ENCODE measurements around the gene GMIP.

GMIP gene

DNA sequence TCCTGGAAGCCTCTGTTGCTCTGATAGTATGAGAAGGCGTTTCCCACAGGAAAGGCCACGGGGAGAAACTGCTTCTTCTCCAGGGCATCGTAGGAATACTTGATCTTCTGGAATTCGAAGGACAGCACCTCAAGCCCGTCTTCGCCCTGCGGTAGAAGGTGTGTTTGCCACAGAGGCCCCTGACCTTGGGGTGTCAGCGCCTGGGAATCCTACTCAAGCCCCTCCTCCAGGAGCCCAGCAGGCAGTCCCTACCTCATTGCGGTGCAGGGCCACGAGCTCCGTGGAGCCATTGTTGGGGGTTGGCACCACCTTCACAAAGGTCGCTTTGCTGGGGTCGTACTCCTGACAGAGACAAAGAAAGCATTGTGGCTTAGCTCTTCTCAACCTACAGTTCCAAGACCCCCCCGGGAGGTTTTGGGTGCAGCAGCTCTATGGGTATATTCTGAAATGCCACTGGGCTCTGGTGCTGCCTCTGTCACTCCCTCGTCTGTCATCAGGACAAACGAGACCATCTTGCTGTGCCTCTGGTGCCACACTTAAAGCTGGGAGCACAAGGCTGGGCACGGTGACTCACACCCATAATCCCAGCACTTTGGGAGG lies 16.3 kb upstream of the GMIP start:
- no peak for DNase-seq

DNA sequence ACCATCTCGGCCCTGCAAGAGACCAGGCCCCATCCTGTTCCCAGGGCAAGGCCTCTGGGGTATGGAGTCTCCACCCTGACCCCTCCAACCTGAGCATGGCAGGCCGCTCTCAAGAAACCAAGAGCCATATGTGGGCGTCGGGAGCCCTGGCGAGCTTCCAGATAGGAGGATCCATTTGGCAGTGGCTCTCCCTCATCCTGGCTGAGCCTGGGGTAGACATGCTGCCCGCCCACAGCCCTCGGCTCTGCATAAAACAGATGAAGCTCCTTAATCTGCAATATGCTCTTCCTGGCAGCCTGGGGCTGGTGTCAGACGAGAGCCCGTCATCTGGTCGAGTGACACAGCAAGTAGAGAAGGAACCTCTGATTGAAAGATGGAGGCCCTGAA lies 13.9 kb upstream of the GMIP start:
- peak; percentile 63 for DNase-seq

DNA sequence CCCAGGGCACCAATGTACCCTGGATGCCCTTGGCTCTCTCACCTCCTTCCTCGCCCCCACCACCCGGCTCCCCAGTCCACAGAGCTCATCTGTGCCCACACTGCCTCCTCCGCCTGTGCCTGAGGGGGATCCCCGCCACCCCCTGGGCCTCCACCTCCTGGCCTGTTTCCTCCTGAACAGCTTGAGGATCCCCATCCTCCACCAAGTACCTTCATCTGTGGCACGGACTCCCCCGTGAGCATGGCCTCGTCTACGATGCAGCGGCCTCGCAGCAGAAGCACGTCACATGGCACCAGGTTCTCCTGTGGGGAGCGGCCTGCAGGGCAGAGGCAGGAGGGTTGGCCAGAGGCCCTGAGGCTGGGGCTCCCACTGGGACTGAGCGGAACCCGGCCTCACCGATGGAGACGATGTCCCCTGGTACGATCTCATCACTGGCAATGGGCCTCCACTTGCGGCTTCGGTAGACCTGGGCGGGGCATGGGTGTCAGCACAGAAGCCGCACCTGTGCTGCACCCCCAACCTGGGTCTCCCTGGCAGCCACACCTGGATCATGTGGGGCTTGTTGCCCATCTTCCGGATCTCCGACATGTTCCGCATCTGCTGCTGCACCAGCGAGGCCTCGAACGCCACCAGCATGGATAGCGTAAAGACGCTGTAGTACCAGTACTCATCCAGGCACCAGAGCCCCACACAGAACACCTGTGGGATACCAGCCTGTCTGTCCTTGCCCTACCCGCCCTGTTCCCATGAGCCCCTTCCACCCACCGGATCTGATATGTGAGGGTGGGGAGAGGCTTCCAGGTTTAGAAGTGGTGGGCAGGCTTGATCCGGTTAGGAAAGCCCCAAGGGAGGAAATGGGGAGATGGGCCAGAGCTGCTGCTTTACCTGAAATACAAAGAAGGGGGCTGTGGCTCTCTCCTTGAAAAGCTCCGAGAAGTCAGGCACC lies 13.3 kb upstream of the GMIP start:
- DNase-seq, result no peak

DNA sequence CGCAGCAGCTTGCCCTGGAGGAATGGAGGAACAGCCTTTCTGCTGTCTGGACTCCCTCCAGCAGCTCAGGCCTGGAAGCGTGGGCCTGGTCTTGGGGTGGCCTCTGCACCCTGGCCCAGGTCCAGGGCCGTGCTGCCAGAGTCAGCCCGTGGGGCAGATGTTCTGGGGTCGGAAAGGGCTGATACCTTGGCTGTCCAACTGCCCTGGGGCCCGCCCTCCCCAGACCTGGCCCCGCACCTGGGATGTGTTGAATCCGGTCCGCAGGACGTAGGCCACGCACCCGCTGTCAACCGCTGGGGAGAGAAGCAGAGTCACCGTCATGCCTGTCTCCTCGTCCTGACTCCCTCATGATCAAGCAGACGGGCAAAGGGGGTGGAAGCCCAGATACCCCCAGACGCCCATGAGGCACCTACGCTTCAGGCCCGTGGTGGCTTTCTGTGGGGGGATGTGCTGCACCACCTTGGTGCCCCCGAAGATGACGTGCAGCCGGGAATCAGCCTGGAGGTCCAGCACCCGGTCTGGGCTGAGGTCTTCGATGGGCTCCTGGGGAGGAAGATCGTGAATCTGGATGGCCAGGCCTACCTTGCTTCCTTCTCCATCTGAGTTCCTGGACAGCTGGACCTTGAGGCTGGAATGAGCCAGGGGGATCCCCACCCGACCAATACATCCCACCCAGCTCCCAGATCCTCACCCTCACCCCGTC lies 12.3 kb upstream of the GMIP start:
- DNase-seq, result no peak

DNA sequence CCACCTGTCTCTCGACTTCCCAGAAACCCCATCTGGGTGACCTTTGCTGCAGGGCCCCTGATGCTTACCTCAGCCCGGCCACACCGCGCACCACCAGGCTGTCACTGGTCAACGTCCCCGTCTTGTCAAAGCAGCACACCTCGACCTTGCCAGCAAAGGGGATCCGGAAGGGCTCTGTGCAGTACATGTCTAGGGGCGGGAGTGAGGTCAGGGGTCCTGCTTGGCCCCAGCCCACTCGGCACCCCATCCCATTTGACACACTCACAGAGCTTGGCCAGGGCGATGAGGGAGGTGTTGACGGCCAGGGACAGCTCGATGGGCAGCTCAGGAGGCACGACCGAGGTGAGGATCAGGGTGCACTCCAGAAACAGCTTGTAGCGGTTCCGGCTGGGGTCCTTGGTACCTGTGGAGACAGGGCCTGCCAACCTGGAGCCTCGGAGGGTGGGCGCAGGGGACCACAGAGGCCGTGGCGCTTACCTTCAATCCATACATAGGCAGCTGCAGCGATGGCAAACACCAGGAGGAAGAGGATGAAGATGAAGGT lies 11.7 kb upstream of the GMIP start:
- no peak for DNase-seq

DNA sequence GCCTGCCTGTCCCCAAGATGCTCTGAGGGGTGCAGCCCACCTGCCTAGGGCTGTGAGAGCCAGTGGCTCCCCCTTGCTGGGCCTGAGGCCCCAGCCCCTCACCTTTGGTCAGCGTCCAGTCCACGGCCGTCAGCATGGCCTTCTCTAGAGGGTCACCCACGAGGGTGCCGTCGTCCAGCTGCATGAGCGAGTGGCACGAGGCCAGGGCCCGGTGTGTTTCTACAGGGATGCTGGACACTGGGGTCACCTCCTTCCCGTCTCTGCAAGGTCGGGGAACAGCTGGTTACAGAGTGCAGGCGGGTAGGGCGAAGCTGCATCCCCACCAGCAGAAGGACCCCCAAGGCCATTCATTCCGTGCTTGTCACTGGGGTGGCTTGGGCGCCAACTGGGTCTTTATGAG lies 11.0 kb upstream of the GMIP start:
- no peak for DNase-seq

DNA sequence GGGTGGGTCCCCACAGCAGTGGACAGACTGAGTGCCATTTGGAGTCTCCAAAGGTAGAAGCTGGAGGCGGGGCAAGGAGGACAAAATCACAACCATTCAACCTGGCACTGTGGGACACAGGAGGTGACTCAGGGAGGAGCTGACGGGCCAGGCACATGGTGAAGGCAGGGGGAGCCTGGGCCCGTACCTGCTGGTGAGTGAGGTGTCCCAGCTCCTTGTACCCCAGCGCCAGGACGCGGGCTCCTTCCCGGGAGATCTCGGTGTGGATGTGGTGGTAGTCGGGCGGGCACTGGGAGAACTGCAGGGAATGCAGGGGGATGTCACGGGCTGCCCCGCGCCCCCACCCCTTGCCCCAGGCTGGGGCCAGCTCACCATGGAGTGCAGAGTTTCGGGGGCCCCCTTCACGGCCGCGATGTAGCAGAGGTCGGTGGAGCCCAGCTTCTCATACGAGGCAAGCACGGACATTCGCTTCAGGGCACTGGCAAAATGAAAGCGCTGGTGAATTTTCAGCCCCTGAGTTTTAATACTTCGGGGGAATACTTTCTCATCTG lies 10.2 kb upstream of the GMIP start:
- DNase-seq, result no peak

DNA sequence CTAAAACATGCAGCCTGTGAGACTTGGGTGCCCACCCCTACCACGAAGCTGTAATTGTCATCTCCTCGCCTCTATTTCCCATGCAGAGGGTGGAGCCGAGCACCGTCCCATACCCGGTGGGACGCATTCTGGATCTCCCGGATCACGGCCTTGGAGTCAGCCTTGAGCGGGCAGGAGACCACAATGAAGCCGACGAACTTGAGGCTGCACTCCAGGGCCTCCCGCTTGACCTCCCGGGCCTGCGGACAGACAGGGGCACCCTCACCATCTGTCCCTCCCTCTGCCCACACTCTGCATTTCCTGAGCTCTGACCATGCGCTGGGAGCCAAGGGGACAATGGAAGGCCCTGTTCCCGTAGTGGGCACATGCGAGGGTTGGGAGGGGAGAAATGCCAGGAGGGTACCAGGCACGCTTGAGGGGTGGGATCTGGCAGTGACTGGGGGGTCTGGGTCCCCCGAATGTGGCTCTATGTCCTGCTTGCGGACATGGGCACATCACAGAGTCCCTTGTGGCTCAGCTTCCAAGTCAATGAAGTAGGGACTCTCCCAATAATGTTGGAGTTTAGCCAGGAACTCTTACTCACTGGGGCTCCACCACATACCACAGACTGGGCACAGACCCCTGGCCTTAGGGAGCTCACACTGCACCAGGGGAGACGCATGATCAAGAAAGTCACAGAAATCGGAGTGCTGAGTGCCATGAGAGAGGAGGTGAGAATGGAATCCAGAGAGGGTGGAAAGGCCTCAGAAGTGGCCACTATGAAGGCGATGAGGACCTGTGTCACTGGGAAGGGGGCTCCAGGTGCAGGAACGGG lies 9.2 kb upstream of the GMIP start:
- no peak for DNase-seq

DNA sequence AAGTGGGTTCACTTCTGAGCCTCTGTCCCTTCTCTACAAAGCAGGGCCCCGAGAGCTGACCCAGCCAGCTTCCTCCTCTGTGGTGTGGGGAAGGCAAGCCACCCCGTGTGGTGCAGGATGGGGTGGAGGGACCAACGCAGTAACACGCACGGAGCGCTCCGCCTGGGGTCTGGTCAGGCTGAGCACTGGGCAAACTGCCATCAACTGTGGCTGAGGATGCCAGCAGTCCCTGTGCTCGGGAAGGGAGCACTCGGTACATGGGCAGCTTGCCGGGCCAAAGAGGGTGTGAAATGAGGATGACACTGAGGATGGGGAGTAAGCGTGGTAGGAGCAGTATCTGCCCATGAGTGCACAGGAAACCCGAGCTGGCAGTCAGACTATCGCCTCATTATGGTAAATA lies 7.6 kb upstream of the GMIP start:
- DNase-seq, result no peak

DNA sequence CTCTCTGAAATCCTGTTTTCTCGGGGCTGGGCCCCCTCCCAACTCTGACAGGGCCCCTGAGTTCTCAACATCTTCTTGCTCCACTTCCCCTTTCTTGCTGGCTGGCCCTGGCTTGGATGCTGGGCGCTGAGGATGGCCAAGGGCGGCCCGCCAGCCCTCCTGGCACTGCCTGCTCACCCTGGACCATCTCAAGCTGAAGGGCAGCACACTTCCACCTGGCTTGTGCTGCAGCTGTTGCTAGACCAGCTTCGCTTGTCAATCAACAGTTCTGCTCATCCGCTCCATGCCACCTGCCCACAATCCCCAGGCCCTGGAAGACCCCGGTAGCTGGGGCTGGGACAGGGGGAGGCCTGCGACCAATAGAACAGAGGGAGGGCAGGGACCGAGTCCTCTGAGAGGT lies 6.9 kb upstream of the GMIP start:
- DNase-seq, result no peak

DNA sequence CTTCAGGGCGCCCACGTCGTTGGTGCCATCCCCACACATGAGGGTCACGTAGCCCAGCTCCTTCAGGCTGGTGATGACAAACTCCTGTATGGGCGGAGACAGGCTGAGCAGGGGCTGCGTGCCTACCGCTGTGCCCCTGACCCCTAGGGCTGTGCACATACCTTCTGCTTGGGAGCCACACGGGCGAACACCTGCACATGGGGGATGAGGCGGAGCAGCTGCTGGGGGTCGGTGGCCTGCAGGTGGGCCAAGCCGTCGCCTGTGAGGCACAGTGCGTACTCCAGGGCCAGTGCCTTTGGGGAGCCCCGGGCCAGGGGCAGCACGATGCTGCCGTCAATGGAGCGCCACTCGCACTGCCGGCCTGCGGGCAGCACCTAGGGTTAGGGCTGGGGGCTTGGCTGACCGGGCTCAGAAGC lies 6.1 kb upstream of the GMIP start:
- DNase-seq, result no peak

DNA sequence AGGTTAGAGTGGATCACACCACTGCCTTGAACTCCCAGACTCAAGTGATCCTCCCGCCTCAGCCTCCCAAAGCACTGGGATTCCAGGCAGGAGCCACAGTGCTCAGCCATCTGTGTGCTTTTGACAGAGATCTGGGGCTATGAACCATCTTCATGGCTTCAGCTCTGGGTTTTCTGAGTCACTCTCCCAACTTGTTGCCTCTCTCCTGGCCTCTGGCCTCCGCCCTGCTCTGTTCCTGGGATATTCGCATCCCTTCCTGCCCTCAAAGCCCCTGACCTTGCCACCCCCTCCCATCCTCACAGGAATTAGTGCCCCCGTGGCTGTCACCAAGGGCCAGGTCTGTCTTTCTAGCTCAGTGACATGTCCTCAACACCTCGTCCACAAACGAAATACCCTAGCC lies 5.7 kb upstream of the GMIP start:
- no peak for DNase-seq

DNA sequence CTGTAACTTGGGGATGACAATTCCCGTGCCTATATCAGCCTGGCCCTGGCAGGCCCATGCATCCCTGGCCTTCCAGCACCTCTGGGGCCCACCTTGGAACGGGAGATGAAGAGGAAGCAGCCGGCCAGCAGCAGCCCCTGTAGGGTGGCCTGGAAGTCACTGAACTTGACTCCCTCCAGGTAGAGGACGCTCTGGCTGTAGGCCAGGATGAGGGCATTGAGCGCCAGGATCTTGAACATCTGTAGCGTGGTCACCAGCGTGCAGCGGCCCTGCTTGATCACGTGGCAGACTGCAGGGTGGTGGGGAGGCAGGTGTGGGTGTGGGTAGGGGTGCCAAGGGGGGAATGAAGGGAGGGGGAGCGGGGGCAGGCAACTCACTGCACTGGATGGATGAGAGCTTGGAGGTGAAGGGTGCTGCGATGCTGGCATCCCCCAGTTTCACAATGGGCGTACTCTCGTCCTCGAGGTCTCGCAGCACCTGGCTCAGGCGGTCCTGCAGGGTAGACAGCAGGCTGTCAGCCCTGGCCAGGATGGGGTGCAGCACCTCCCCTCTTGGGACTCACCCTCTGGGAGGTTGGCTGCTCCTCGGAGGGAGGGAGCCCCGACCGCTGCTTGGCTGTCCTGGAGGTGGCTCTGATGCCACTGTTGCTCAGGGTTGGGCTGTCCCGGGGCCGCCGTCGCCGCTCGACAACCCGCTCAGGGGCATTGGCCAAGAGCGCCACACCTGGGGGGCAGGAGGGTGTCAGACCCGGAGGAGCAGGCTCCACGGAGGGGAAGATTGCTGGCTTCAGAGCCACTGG lies 3.8 kb upstream of the GMIP start:
- no peak for DNase-seq

DNA sequence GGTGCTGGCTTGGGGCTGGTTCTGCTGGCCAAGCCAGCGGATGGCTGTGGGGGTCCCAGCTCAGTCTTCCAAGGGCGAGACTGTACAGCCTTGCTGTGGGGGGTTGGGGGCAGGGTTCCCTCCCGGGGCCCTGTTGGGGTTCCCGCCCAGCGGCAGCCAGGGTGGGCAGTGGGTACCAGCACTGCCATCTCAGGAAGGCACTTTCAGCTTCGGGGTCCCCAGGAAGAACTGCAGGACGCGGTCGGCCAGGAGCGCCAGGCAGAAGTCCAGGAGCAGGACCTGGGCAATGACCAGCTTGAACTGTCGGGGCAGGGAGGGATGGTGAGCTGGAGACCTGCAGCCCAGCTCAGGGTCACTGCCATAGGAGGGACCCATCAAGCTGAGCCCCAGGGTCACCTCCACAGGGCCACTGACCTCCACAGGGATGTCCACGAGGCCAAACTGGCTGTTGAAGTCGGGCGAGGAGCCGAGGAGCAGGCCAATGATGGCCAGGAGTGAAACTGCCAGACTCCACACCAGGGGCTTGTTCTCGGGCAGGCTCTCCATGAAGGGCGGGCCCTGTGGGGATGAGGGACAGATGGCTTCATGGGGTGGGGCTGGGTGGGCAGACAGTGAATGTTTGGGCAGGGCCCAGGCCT lies 1.9 kb upstream of the GMIP start:
- no peak for DNase-seq

DNA sequence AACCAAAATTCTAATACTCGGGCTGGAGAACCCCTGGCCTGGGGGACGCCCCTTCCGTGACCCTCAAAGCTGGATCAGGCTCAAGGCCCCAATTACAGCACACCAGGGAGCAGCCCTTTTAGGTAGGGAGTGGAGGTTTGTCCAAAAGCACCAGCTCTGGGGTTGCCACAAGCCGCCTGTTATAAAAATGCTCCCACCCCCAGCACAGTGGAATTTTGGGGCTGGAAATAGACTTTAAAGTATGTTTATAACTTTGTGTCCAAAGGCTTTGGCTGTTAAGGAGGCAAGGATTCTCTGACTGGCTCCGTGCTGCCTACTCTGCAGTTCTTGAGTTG lies 564 bp upstream of the GMIP start:
- no peak for DNase-seq

DNA sequence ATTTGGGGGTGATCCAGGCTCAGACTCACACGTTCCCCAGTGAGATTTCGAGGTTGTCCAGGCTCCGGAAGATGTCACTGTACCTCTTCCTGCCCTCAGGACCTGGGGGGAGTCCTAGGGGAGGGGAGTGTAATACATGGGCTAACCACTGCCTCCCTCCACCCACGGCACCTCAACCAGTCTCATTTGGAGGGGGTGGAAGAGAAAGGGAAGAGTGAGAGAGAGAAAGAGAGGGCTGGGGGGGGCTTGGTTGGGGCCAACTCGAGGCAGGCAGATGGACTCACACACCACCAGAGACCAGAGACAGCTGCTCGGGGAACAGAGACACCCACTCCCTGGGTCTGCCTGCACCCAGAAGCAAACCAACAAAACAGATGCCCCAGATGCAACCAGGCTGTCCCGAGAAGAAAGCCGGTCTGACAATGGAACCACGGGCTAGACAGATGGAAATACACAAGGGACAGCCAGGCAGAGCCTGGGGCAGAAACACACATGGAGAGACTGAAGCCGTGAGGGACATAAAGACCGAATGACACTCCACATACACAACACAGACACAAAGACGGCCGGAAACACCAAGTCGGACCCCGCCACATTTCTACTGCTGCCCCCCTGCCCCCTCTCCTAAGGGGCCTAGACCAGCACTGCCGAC lies 825 bp downstream of the GMIP start:
- DNase-seq, result peak; percentile 35

DNA sequence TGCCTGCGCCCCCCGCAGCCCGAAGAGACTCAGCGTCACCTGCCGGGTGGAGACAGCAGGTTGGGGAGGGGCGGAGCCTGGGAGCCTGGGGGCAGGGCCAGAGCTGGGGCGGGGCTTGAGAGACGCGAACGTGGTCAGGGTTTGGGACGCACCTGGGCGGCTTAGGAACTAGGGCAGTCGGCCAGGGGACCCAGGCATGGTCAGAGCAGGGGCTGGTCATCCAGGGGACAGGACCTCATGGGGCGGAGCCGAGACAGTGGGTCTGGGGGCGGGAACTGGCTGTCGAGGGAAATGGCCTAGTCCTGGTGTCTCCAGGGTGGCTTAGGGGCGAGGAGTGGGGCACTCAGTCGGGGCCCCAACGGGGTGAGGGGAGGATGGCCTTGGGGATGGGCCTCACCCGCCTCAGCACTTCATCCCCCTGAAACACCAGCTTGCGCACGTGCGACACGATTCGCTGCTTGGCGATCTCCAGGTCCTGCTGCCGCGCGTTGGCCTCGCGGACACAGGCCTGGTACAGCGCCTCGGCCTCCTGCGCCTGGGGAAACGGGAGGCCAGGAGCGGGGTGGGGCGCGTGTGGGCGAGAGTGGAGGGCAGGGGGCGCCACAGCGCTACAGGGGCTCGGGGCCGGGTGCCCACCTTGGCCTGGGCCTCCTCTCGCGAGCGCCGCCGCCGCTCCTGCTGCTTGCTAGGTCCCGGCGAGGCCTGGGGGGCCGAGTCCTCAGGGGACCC lies 5.8 kb downstream of the GMIP start:
- no peak for DNase-seq

DNA sequence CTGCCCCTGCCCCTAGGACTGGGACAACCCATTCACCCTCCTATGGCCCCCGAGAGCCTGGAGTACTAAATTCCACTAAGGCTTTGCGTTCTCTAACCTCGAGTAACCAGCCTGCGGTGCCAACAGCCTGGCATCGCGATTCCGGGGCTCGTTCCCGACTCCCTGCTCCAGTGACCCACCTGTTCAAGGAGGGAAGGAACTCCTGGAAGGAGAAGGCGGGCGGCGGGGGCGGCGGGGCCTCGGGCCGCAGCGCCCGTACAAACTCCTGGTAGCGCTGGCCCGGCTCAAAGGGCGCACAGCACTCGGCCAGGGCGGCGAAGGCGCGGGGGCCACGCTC lies 6.3 kb downstream of the GMIP start:
- DNase-seq, result no peak

DNA sequence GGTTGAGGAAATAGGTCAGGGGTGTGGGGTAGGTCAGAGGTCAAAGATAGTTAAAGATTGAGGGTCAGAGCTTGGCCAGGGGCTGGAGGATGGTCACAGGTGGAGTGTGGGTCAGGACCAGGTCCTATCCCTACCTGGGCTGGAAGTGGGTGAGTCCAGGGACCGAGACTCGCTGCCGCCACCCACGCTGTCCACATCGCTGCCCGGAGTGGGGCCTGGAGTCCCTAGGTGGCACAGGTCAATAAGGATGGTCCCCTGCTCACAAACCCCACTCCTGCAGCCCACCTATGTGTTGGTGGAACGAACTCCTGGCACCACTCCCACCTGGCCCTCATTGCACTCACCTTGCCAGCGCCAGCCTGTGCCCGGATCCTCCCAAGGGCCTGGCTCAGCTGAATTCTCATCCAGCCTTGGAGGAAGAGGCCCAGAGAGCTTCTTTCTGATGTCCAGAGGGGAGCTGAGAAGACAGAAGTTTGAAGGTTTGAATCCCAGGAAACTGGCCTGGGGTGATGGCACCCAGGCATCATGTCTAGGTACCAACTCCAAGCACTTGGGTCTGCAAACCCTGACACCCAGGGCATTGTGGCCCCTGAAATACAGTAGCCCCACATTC lies 6.8 kb downstream of the GMIP start:
- no peak for DNase-seq

DNA sequence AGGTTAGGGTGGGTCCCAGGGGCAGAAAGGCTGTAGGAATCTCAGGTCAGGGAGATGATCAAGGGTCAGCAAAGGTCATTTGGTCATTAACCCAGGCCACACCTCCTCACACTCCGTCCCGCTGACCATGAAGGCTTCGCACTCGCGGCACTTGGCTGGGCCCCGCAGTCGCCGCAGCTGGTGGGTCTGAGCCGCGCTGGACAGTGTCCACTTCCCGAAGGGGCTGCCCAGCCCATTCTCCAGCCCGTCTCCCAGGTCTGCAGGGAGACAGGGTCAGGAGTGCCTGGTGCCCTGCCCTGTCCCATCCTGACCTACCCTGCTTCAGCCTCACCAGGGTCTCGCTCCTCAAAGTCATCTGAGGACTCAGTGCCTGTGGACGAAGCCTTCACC lies 8.1 kb downstream of the GMIP start:
- no peak for DNase-seq
